ENCODE results near the gene TEAD4. TPM values are rescaled to one million over a fixed set of nuclear protein-coding genes. Genes with fewer than 3 reads are reported as not detected.
A peak's percentile ranks its signal among the peaks of the same experiment; 100 is the strongest.

Gene TEAD4
- total RNA-seq, 1 donor from 2014 or later, result 4.2 TPM

GRCh38 chr12:3043406-3043805 is 84.2 kb downstream of the TEAD4 start:
- DNase-seq (ENCODE audit: low read depth) (no peak), FAIRE-seq (no peak)
- no peaks in the 10 kb centered on the region for H3K36me3 ChIP-seq (ENCODE audit: control insufficient read depth, insufficient read depth, low read length)

GRCh38 chr12:3044141-3044630 is 85.0 kb downstream of the TEAD4 start:
- H3K27me3 ChIP-seq (ENCODE audit: control insufficient read depth, insufficient read depth, low read length), result no peaks in the 10 kb centered on the region
- H3K36me3 ChIP-seq (ENCODE audit: control insufficient read depth, insufficient read depth, low read length), result no peaks in the 10 kb centered on the region
- DNase-seq (ENCODE audit: low read depth) (no peak), FAIRE-seq (no peak)
- no peak overlapping the region for H3K4me3 ChIP-seq (ENCODE audit: low read depth, low read length)
- TF ChIP-seq CTCF (IDR thresholded peaks at IDR 0.05; ENCODE audit: insufficient read depth, low read length, severe bottlenecking), result no peak

More at GRCh38 chr12:3043406-3043805, 84.2 kb downstream of the TEAD4 start:
- Histone ChIP-seq H3K27me3 (ENCODE audit: control insufficient read depth, insufficient read depth, low read length) (no peaks in the 10 kb centered on the region), H3K4me3 (ENCODE audit: low read depth, low read length) (no peak overlapping the region)
- TF ChIP-seq CTCF (IDR thresholded peaks at IDR 0.05; ENCODE audit: insufficient read depth, low read length, severe bottlenecking), result no peak

- Histone ChIP-seq H3K4me3 (ENCODE audit: low read depth, low read length) (no peak overlapping the region), H3K27me3 (ENCODE audit: control insufficient read depth, insufficient read depth, low read length) (no peaks in the 10 kb centered on the region), H3K36me3 (ENCODE audit: control insufficient read depth, insufficient read depth, low read length) (no peaks in the 10 kb centered on the region)
- FAIRE-seq (no peak), DNase-seq (ENCODE audit: low read depth) (no peak)
- no peak for TF ChIP-seq CTCF (IDR thresholded peaks at IDR 0.05; ENCODE audit: insufficient read depth, low read length, severe bottlenecking)
These were observed 86.3 kb downstream of the TEAD4 start for GRCh38 chr12:3045494-3045893.

GRCh38 chr12:3045989-3046388 is 86.8 kb downstream of the TEAD4 start:
- Histone ChIP-seq H3K4me3 (ENCODE audit: low read depth, low read length) (no peak overlapping the region), H3K27me3 (ENCODE audit: control insufficient read depth, insufficient read depth, low read length) (no peaks in the 10 kb centered on the region), H3K36me3 (ENCODE audit: control insufficient read depth, insufficient read depth, low read length) (no peaks in the 10 kb centered on the region)
- FAIRE-seq, result no peak
- no peak for DNase-seq (ENCODE audit: low read depth)
- no peak for TF ChIP-seq CTCF (IDR thresholded peaks at IDR 0.05; ENCODE audit: insufficient read depth, low read length, severe bottlenecking)

- peak; percentile 85 for FAIRE-seq
- Histone ChIP-seq H3K36me3 (ENCODE audit: control insufficient read depth, insufficient read depth, low read length) (no peaks in the 10 kb centered on the region), H3K4me3 (ENCODE audit: low read depth, low read length) (no peak overlapping the region), H3K27me3 (ENCODE audit: control insufficient read depth, insufficient read depth, low read length) (no peaks in the 10 kb centered on the region)
- no peak for TF ChIP-seq CTCF (IDR thresholded peaks at IDR 0.05; ENCODE audit: insufficient read depth, low read length, severe bottlenecking)
- peak; percentile 27 for DNase-seq (ENCODE audit: low read depth)
These were observed 87.4 kb downstream of the TEAD4 start for GRCh38 chr12:3046441-3047200.

All from bronchial epithelial cell (primary cell).